ENCODE data around the gene CALCR.
A peak's percentile ranks its signal among the peaks of the same experiment; 100 is the strongest.

Gene CALCR

GRCh38 chr7:93575555-93576399 is 1.3 kb upstream of the CALCR start (continued):
- TF ChIP-seq ZNF274 (IDR thresholded peaks at IDR 0.05; ENCODE audit: low read length) (no peak), ZNF274 (tag by site-specific recombination; IDR thresholded peaks at IDR 0.05; ENCODE audit: borderline replicate concordance) (no peak), IKZF3 (tag by site-specific recombination; IDR thresholded peaks at IDR 0.05) (0 out of 2 replicates have a peak, but pooled peaks have one; percentile 14), ZNF792 (tag by site-specific recombination; IDR thresholded peaks at IDR 0.05) (no peak), ZNF837 (tag by site-specific recombination; IDR thresholded peaks at IDR 0.05) (no peak), ZFHX2 (tag by site-specific recombination; conservative IDR thresholded peaks at IDR 0.05) (no peak), TCF7L2 (IDR thresholded peaks at IDR 0.05; ENCODE audit: borderline replicate concordance, low read depth, low read length) (no peak), ZNF223 (tag by site-specific recombination; IDR thresholded peaks at IDR 0.05) (no peak), ZNF610 (tag by site-specific recombination; IDR thresholded peaks at IDR 0.05; ENCODE audit: borderline replicate concordance) (no peak), ZNF549 (tag by site-specific recombination; IDR thresholded peaks at IDR 0.05) (no peak), ZBTB8A (tag by site-specific recombination; IDR thresholded peaks at IDR 0.05) (0 out of 2 replicates have a peak, but pooled peaks have one; percentile 35), ZNF354C (tag by site-specific recombination; IDR thresholded peaks at IDR 0.05; ENCODE audit: borderline replicate concordance, low read depth) (no peak), ZNF544 (tag by site-specific recombination; IDR thresholded peaks at IDR 0.05) (no peak), ZNF391 (tag by site-specific recombination; IDR thresholded peaks at IDR 0.05; ENCODE audit: borderline replicate concordance, low read depth) (no peak), ZNF426 (tag by site-specific recombination; IDR thresholded peaks at IDR 0.05) (no peak), ZNF2 (tag by site-specific recombination; IDR thresholded peaks at IDR 0.05) (no peak), ZNF335 (tag by site-specific recombination; conservative IDR thresholded peaks at IDR 0.05) (peak; percentile 90), ZBTB49 (tag by site-specific recombination; IDR thresholded peaks at IDR 0.05; ENCODE audit: low read depth) (no peak), ZNF26 (tag by site-specific recombination; IDR thresholded peaks at IDR 0.05) (no peak), HOXA7 (CRISPR knock-in tag; IDR thresholded peaks at IDR 0.05; ENCODE audit: borderline replicate concordance) (no peak), KLF10 (tag by site-specific recombination; IDR thresholded peaks at IDR 0.05) (no peak), PRDM1 (tag by site-specific recombination; IDR thresholded peaks at IDR 0.05) (no peak), ZNF747 (tag by site-specific recombination; IDR thresholded peaks at IDR 0.05) (no peak), ZNF707 (tag by site-specific recombination; IDR thresholded peaks at IDR 0.05) (no peak), ZFP69B (tag by site-specific recombination; IDR thresholded peaks at IDR 0.05) (no peak), ZNF433 (tag by site-specific recombination; IDR thresholded peaks at IDR 0.05; ENCODE audit: low read depth) (no peak), KLF1 (tag by site-specific recombination; IDR thresholded peaks at IDR 0.05) (peak; percentile 63), ZNF449 (tag by site-specific recombination; IDR thresholded peaks at IDR 0.05) (no peak), TSHZ1 (tag by site-specific recombination; IDR thresholded peaks at IDR 0.05; ENCODE audit: borderline replicate concordance) (no peak), ZNF785 (tag by site-specific recombination; IDR thresholded peaks at IDR 0.05) (no peak)
- TF ChIP-seq, protein P1, sequence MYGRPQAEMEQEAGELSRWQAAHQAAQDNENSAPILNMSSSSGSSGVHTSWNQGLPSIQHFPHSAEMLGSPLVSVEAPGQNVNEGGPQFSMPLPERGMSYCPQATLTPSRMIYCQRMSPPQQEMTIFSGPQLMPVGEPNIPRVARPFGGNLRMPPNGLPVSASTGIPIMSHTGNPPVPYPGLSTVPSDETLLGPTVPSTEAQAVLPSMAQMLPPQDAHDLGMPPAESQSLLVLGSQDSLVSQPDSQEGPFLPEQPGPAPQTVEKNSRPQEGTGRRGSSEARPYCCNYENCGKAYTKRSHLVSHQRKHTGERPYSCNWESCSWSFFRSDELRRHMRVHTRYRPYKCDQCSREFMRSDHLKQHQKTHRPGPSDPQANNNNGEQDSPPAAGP (tag by site-specific recombination; IDR thresholded peaks at IDR 0.05), result peak; percentile 60; the same call in 1 of the 2 replicates

Data from HEK293 (cell line).